Activated B cell treated with CpG ODN at 0.5 μM for 24 hours (primary cell): ENCODE measurements around the gene ABHD4. TPM values are rescaled to one million over a fixed set of nuclear protein-coding genes. Genes with fewer than 3 reads are reported as not detected.
A peak's percentile ranks its signal among the peaks of the same experiment; 100 is the strongest.

Source experiments
- ATAC-seq: fragments of 200-7000 bp; cut with Tn5 transposase; one replicate; pipeline ENCODE4 v1.10.0; 2021; ENCODE audit warnings: low read depth, mild to moderate bottlenecking, moderate library complexity
- CTCF ChIA-PET: fragments of 350-600 bp; sonication (Branson Sonifier 250); formaldehyde crosslinking; loops from one replicate; lab custom pipeline; 2021; ENCODE audit warnings: antibody characterized with exemption; lab: Charles Lee
- POLR2A ChIA-PET: fragments of 350-600 bp; sonication (Branson Sonifier 250); formaldehyde crosslinking; loops from one replicate; lab custom pipeline; 2021; ENCODE audit warnings: antibody characterized with exemption; lab: Charles Lee
- DNase-seq: peaks from one replicate; pipeline ENCODE4 v3.0.0; 2022
- H3K27ac Mint-ChIP-seq: one replicate; pipeline ENCODE4 v1.8.0; 2020; ENCODE audit warnings: mixed read lengths
- H3K27me3 Mint-ChIP-seq: one replicate; pipeline ENCODE4 v1.8.0; 2021; ENCODE audit warnings: mixed read lengths
- H3K36me3 Mint-ChIP-seq: one replicate; pipeline ENCODE4 v1.8.0; 2021; ENCODE audit warnings: low read depth, mixed read lengths
- H3K4me1 Mint-ChIP-seq: one replicate; pipeline ENCODE4 v1.8.0; 2021; ENCODE audit warnings: mixed read lengths
- H3K4me3 Mint-ChIP-seq: one replicate; pipeline ENCODE4 v1.8.0; 2020; ENCODE audit warnings: mild to moderate bottlenecking, mixed read lengths
- H3K9me3 Mint-ChIP-seq: one replicate; pipeline ENCODE4 v1.8.0; 2020; ENCODE audit warnings: mixed read lengths
- intact Hi-C: fragments of 100-400 bp; cut with micrococcal nuclease; formaldehyde crosslinking; loops from one replicate; pipeline ENCODE4 v1.15.1; 2024
- total RNA-seq: library from RNA; stranded (reverse); gene quantifications from 2 replicates; pipeline ENCODE4 v1.2.3, GENCODE V29; 2022
- TF ChIP-seq, protein P1 (sequence below): fragments of 200-600 bp; IDR thresholded peaks from one replicate; pipeline ENCODE4 v1.8.0; 2022; ENCODE audit warnings: antibody characterized with exemption, mild to moderate bottlenecking

ABHD4 gene
- total RNA-seq, 1 donor from 2014 or later, result 12.1 TPM

DNA sequence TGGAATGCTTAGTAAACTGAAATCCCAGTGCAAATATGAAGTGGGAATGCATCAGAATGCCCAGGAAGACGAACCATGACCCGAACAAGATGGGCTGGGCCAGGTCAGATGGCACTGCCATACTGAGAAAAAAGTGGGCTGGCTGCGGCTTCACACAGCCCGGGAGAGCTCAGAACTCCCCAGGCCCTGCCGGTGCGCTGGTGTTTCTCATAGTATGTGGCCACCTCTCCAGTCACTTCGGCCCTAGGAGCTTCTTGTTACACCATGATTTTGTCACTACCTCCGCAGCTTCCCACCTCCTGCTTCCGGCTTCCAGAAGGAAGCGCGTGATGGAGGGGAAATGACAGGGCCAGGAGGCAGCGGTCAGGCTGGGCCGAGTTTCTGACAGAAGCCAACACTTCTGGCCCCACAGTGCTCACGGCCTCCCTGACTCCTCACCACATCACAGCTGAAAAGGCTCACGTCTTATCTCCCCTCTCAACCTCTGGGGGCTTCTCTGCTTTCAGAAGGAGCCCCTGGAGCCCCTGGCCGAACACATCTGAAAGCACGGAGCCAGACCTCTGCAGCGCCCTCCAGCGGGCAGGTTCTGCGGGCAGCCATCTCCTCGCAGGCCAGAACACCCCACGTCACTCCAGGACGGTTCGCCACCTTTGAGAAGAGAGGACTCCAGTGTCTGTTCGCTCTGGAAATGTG is 39.7 kb upstream of the ABHD4 start:
- CTCF ChIA-PET, result interaction anchor here (0.7 to 8.0 kb wide), 4 partner anchors 11 to 169 kb away, joined by 3 to 324 read pairs (median 4); no protein-coding TSS in a partner anchor
- POLR2A ChIA-PET, result interaction anchor here (0.6 to 4.7 kb wide), 4 partner anchors 9 to 95 kb away, joined by 3 to 42 read pairs (median 5); no protein-coding TSS in a partner anchor
- intact Hi-C loops, result no loop called here
- H3K27me3 Mint-ChIP-seq, result peaks cover 4% of the 10 kb centered on the region
- TF ChIP-seq, protein P1, sequence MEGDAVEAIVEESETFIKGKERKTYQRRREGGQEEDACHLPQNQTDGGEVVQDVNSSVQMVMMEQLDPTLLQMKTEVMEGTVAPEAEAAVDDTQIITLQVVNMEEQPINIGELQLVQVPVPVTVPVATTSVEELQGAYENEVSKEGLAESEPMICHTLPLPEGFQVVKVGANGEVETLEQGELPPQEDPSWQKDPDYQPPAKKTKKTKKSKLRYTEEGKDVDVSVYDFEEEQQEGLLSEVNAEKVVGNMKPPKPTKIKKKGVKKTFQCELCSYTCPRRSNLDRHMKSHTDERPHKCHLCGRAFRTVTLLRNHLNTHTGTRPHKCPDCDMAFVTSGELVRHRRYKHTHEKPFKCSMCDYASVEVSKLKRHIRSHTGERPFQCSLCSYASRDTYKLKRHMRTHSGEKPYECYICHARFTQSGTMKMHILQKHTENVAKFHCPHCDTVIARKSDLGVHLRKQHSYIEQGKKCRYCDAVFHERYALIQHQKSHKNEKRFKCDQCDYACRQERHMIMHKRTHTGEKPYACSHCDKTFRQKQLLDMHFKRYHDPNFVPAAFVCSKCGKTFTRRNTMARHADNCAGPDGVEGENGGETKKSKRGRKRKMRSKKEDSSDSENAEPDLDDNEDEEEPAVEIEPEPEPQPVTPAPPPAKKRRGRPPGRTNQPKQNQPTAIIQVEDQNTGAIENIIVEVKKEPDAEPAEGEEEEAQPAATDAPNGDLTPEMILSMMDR, result no peak
- no peak overlapping the region for H3K4me3 Mint-ChIP-seq
- no peak for ATAC-seq
- peak overlapping the region; percentile 98 for H3K27ac Mint-ChIP-seq
- H3K9me3 Mint-ChIP-seq, result no peaks in the 10 kb centered on the region
- peaks cover 10% of the 10 kb centered on the region for H3K36me3 Mint-ChIP-seq
- DNase-seq, result no peak
- peaks cover 90% of the 10 kb centered on the region for H3K4me1 Mint-ChIP-seq

DNA sequence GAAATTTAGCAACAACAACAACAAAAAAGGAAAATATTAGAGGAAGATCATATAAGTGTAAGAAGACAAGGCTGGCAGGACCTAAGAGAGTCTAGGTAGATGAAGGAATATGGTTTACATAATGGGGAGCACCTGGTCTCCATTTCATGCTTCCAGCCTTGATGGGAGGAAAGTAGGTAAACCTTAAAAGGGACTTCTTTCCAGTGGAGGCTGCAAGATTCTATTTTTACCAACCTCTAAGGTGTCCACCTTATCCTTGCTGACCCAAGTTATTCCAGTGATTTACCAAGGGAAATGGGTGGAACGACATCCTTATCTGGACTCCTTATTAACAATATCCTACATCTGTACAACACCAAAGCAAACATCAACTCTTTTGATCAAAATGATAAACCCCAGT is 39.1 kb upstream of the ABHD4 start:
- intact Hi-C loops, result no loop called here
- Mint-ChIP-seq H3K27me3 (peaks cover 4% of the 10 kb centered on the region), H3K9me3 (no peaks in the 10 kb centered on the region), H3K36me3 (peaks cover 16% of the 10 kb centered on the region), H3K4me1 (peaks cover 91% of the 10 kb centered on the region), H3K4me3 (no peak overlapping the region), H3K27ac (peak overlapping the region; percentile 98)
- no peak for DNase-seq
- CTCF ChIA-PET, result interaction anchor here (0.8 to 8.0 kb wide), 2 partner anchors 10 to 74 kb away, joined by 3 to 324 read pairs; no protein-coding TSS in a partner anchor
- POLR2A ChIA-PET, result interaction anchor here (1.3 to 4.7 kb wide), 2 partner anchors 8 to 10 kb away, joined by 6 to 42 read pairs; no protein-coding TSS in a partner anchor
- no peak for ATAC-seq
- TF ChIP-seq, protein P1, result no peak

DNA sequence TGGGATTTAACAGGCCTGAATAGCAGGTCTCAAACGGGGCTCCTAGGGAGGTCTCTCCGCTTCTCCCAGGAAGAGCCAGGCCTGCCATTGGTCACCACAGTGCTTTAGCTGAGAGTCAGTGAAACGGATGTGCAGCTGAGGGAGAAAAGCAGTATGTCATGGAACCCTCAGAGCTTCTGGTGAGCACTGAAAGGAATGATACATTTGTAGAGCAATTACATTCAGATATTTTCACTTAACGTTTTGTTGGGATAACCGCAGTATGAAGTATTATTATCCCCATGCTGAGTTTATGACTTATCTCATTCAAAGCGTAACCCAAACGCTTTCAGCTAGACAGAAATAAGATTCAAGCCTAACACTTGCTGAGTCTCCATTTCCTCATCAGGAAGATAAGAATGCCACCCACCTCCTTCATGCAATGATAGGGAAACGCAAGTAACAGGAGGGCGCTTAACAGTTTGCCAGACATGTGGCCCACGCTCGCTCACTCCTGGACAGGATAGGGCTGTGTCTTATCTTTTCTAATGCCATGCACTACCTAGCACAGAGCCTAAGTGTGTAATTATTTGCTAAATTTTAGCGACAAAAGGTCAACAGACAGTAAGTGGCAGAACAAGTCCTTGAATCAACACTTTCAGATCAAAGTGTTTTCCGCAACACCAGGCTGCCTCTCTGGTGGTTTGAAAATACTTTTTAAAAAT is 37.3 kb upstream of the ABHD4 start:
- DNase-seq, result no peak
- Mint-ChIP-seq H3K36me3 (peaks cover 28% of the 10 kb centered on the region), H3K27ac (peak overlapping the region; percentile 91), H3K4me3 (no peak overlapping the region), H3K27me3 (peaks cover 4% of the 10 kb centered on the region), H3K9me3 (no peaks in the 10 kb centered on the region), H3K4me1 (peaks cover 94% of the 10 kb centered on the region)
- intact Hi-C loops, result no loop called here
- CTCF ChIA-PET, result interaction anchor here (0.7 to 8.0 kb wide), 10 partner anchors 9 to 186 kb away, joined by 3 to 324 read pairs (median 4); no protein-coding TSS in a partner anchor
- TF ChIP-seq, protein P1, result no peak
- POLR2A ChIA-PET, result interaction anchor here (0.6 to 4.7 kb wide), 9 partner anchors 9 to 328 kb away, joined by 3 to 42 read pairs (median 7); partner anchors contain the start of gene LRP10
- ATAC-seq, result no peak

DNA sequence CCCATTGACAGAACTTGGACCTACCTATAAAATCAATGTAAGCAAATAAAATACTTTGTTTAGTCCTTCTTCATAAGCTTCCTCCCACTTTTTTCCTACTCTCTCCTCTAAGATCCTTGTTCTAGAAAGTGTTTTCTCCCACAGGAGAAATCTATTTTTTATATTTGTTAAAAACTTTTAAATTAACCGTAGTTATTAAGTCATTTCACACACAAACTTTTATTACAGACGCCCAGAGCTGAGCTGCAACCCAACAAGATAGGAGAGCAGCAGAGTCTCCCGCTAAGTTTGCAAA is 36.8 kb upstream of the ABHD4 start:
- no peak for DNase-seq
- CTCF ChIA-PET, result interaction anchor here (0.5 to 8.0 kb wide), 9 partner anchors 8 to 187 kb away, joined by 3 to 324 read pairs (median 4); no protein-coding TSS in a partner anchor
- POLR2A ChIA-PET, result interaction anchor here (0.5 to 4.7 kb wide), 11 partner anchors 8 to 756 kb away, joined by 3 to 42 read pairs (median 4); partner anchors contain the start of gene LRP10
- ATAC-seq, result no peak
- peak overlapping the region; percentile 55 for H3K4me3 Mint-ChIP-seq
- H3K27me3 Mint-ChIP-seq, result peaks cover under 1% of the 10 kb centered on the region
- H3K27ac Mint-ChIP-seq, result peak overlapping the region; percentile 91
- H3K9me3 Mint-ChIP-seq, result no peaks in the 10 kb centered on the region
- TF ChIP-seq, protein P1, result no peak
- intact Hi-C loops, result no loop called here
- peaks cover 94% of the 10 kb centered on the region for H3K4me1 Mint-ChIP-seq
- H3K36me3 Mint-ChIP-seq, result peaks cover 26% of the 10 kb centered on the region
